Measurements from ENCODE around the gene COL5A1.

DNA sequence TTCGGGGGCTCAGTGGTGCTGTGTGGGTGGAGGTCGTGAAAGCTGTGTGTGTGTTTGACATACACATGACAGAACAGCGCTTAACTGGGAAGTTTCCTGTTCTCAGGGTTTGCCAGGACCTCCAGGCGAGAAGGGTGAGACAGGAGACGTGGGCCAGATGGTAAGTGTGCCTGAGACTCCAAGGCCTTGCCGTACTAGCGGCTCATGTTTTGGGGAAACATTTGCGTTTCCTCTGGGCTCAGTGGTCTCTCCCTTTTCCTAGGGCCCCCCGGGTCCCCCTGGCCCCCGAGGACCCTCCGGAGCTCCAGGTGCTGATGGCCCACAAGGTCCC, 170.7 kb downstream of the COL5A1 start:
- TF ChIP-seq, protein P1, sequence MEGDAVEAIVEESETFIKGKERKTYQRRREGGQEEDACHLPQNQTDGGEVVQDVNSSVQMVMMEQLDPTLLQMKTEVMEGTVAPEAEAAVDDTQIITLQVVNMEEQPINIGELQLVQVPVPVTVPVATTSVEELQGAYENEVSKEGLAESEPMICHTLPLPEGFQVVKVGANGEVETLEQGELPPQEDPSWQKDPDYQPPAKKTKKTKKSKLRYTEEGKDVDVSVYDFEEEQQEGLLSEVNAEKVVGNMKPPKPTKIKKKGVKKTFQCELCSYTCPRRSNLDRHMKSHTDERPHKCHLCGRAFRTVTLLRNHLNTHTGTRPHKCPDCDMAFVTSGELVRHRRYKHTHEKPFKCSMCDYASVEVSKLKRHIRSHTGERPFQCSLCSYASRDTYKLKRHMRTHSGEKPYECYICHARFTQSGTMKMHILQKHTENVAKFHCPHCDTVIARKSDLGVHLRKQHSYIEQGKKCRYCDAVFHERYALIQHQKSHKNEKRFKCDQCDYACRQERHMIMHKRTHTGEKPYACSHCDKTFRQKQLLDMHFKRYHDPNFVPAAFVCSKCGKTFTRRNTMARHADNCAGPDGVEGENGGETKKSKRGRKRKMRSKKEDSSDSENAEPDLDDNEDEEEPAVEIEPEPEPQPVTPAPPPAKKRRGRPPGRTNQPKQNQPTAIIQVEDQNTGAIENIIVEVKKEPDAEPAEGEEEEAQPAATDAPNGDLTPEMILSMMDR (conservative IDR thresholded peaks at IDR 0.05 in 1 of 2, IDR thresholded peaks at IDR 0.05 in 1 of 2; ENCODE audit: low read depth in 1 of 2, low read length in 2 of 2) = no peak
- no peak for TF ChIP-seq EZH2 (IDR thresholded peaks at IDR 0.05; ENCODE audit: low read length, missing control alignments)

Measured in fibroblast of lung (primary cell).